Adrenal gland (tissue), 12 donors: ENCODE results near the gene C1QB. TPM values are rescaled to one million over a fixed set of nuclear protein-coding genes. Genes with fewer than 3 reads are reported as not detected.
"Not testable (repeated sequence)": the region's sequence is repeated elsewhere in the genome, so short reads cannot be mapped to it uniquely, and the experiment has no call there.

Experiments
- DNase-seq, 7 donors: peaks; one replicate each; pipeline ENCODE4 v3.0.0-alpha.2; 2019 to 2020
- H3K27ac ChIP-seq, 5 donors: fragments of 200-600 bp; sonication (generic) in 4 of 5; 1 replicate in 3 of 5; 2 replicates in 2 of 5; pipeline versions ENCODE4 v1.5.1 to v1.8.0; 2016 to 2020; ENCODE audit warnings: mild to moderate bottlenecking in 1 of 5
- H3K27me3 ChIP-seq: fragments of 200-600 bp; 2 replicates; pipeline ENCODE4 v1.8.0; 2021
- H3K36me3 ChIP-seq, 2 donors: fragments of 200-600 bp; replicated peaks in 1 of 2; 1 replicate in 1 of 2; 2 replicates in 1 of 2; pipeline versions ENCODE4 v1.5.1 to v1.8.0; 2018 to 2022
- H3K4me1 ChIP-seq, 2 donors: fragments of 200-600 bp; replicated peaks in 1 of 2; 1 replicate in 1 of 2; 2 replicates in 1 of 2; pipeline versions ENCODE4 v1.5.1 to v1.8.0; 2018 to 2021
- H3K4me3 ChIP-seq, 4 donors: fragments of 200-600 bp; sonication (generic) in 3 of 4; one replicate each; pipeline ENCODE4 v1.5.1; 2016 to 2018
- H3K9me3 ChIP-seq, 3 donors: fragments of 200-600 bp; sonication (generic) in 1 of 3; replicated peaks in 1 of 3; 1 replicate in 2 of 3; 2 replicates in 1 of 3; pipeline versions ENCODE4 v1.5.1 to v1.8.0; 2016 to 2021
- POLR2A ChIP-seq, 2 donors: fragments of 450-650 bp; IDR thresholded peaks; one replicate each; pipeline ENCODE4 v1.6.1; 2017; ENCODE audit warnings: antibody characterized with exemption in 2 of 2, mild to moderate bottlenecking in 2 of 2, moderate library complexity in 1 of 2
- WGBS, 4 donors: extraction: QIAGEN DNeasy Blood & Tissue Kit in 2 of 4; methylation state at CpG; one replicate each; pipeline versions ENCODE4 v1.1.5 to v1.1.7; 2013 to 2017; 5-methylcytosine and 5-hydroxymethylcytosine counted together
- intact Hi-C, 2 donors: fragments of 100-400 bp; cut with DNase I; formaldehyde crosslinking; loops; one replicate each; pipeline versions ENCODE4 v1.14.1 to v1.15.0; 2022 to 2023
- polyA plus RNA-seq, 3 donors: library from polyadenylated mRNA; stranded (reverse); fragments of 200-250 nt in 2 of 3; fragments of 350-450 nt in 1 of 3; fragmentation: Illumina TruSeq in 1 of 3; extraction: RNeasy Lipid Tissue Mini Kit (QIAGEN cat#74804) in 1 of 3; gene quantifications; one replicate each; pipeline ENCODE4 v1.2.3, GENCODE V29; 2013 to 2014
- total RNA-seq, 9 donors: library from RNA; depleted of rRNA in 4 of 9; stranded (reverse); fragments of >200 nt in 4 of 9; fragments of 120-200 nt in 1 of 9; fragmentation: NEBNext Ultra II Directional in 1 of 9; extraction: Animal tissue kit (Norgen Biotek cat#: 25700) in 1 of 9; gene quantifications; one replicate each; pipeline versions ENCODE4 v1.1.0 to v1.2.4, GENCODE V29; 2013 to 2023
- TF ChIP-seq, protein P1 (sequence below), 6 experiments: fragments of 450-650 bp in 4 of 6; fragments of 200-600 bp in 2 of 6; sonication (generic) in 1 of 6; IDR thresholded peaks; 1 replicate in 5 of 6; 2 replicates in 1 of 6; pipeline versions ENCODE4 v1.5.1 to v1.8.0; 2016 to 2021; ENCODE audit warnings: antibody characterized with exemption in 6 of 6, mild to moderate bottlenecking in 2 of 6, moderate library complexity in 1 of 6
- donor health status: healthy with polysubstance abuse.
- donor health status: Bipolar disorder and iron deficiency.
- donor health status: DM: yes; HTN: yes; CAD: no.
- donor health status: DM: no; HTN: no; CAD: no.
- donor health status: DM: no; HTN: no; CAD: no.
- donor health status: DM: yes; HTN: yes; CAD: no.

Gene C1QB
- total and polyA plus RNA-seq, 12 donors, result 55.5 to 1,914 (median 529) TPM

DNA sequence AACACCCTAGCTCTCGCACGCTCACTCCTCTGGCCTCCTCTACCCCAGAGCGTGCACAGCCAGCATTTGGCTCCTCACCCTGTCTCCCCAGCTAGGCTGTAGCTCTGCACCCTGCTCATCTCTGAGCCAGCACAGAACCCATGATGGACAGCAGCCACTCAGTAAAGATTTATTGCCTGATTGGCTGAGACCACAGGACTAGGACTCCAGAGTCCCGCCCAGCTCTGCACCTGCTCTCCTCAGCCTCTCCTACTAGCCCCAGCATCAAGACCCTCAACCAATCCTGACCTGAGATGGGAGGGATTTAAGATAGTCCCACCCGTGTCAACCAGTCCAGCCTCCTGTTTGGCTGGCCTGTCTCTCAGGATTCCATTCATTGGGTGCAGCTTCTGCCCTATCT lies 9.3 kb downstream of the C1QB start:
- H3K36me3 ChIP-seq, result no peaks in the 10 kb centered on the region
- no peaks in the 10 kb centered on the region for H3K27me3 ChIP-seq
- no peak overlapping the region for H3K27ac ChIP-seq
- H3K4me1 ChIP-seq, result no peaks in the 10 kb centered on the region
- no peak for TF ChIP-seq POLR2A (IDR thresholded peaks at IDR 0.05)
- H3K4me3 ChIP-seq, result no peak overlapping the region
- 67 to 79% (median 73%) methylated on average over 5 of the region's 5 CpGs for WGBS, 4 donors
- DNase-seq, result peak in 3 of 7 donors; percentile 29 to 70 (median 33)
- intact Hi-C loops, result no loop called here
- H3K9me3 ChIP-seq, result no peaks in the 10 kb centered on the region

DNA sequence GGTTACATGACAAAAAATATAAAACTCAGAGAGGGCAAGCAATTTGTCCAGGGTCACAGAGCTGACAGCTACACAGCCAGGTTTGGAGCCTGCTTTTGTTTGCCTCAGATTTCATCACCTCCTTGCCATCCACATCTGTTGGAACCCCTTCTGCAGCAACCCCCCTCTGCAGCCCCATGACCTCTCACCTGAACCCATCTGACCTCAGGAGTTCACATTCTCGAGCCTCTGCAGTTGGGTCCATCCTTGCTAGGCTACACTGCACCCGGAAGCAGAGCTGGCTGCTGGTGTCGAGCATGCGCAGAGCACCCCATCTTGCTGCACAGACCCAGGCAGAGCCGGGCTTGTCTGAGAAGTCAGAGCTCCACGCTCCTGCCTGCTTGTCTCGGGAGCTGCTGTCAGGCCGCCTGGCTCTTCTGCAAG lies 10.0 kb downstream of the C1QB start:
- no peak for DNase-seq
- intact Hi-C loops, result no loop called here
- TF ChIP-seq POLR2A (IDR thresholded peaks at IDR 0.05), result peak in 1 of 2 donors; percentile 8
- TF ChIP-seq, protein P1, sequence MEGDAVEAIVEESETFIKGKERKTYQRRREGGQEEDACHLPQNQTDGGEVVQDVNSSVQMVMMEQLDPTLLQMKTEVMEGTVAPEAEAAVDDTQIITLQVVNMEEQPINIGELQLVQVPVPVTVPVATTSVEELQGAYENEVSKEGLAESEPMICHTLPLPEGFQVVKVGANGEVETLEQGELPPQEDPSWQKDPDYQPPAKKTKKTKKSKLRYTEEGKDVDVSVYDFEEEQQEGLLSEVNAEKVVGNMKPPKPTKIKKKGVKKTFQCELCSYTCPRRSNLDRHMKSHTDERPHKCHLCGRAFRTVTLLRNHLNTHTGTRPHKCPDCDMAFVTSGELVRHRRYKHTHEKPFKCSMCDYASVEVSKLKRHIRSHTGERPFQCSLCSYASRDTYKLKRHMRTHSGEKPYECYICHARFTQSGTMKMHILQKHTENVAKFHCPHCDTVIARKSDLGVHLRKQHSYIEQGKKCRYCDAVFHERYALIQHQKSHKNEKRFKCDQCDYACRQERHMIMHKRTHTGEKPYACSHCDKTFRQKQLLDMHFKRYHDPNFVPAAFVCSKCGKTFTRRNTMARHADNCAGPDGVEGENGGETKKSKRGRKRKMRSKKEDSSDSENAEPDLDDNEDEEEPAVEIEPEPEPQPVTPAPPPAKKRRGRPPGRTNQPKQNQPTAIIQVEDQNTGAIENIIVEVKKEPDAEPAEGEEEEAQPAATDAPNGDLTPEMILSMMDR (IDR thresholded peaks at IDR 0.05), result no peak
- Histone ChIP-seq H3K4me3 (no peak overlapping the region), H3K27ac (no peak overlapping the region), H3K27me3 (no peaks in the 10 kb centered on the region), H3K4me1 (no peaks in the 10 kb centered on the region), H3K9me3 (no peaks in the 10 kb centered on the region), H3K36me3 (no peaks in the 10 kb centered on the region)
- 58 to 84% (median 79%) methylated on average over 2 to 8 of the region's 8 CpGs for WGBS, 4 donors

DNA sequence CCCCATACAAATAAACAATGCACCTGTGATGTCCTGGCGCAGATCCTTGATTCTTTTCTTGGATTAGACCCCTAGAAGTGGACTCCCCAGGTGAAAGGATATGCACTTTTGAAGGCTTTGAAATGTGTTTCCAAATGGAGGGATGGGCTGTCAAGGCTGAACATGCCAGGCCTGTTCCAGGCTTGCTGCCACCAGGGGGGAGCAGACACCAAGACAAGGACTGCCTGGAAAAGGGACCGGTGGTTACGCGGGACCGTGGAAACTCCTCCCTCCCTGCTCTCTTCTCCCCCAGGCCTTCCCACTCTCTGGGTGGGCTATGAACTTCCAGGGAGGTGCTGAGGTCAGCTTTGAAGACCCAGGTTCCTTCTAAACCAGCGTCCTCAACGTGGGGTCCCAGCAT lies 12.7 kb downstream of the C1QB start:
- H3K36me3 ChIP-seq, result no peaks in the 10 kb centered on the region
- no peak for TF ChIP-seq POLR2A (IDR thresholded peaks at IDR 0.05)
- TF ChIP-seq, protein P1 (IDR thresholded peaks at IDR 0.05), result peak in 5 of 6 experiments; percentile 23 to 46 (median 26)
- no peak overlapping the region for H3K27ac ChIP-seq
- no peak for DNase-seq
- no peaks in the 10 kb centered on the region for H3K4me1 ChIP-seq
- peaks cover 9% of the 10 kb centered on the region for H3K27me3 ChIP-seq
- no peak overlapping the region for H3K4me3 ChIP-seq
- intact Hi-C loops, result no loop called here
- 50 to 58% (median 53%) methylated on average over 6 to 7 of the region's 7 CpGs for WGBS, 4 donors
- H3K9me3 ChIP-seq, result no peaks in the 10 kb centered on the region

DNA sequence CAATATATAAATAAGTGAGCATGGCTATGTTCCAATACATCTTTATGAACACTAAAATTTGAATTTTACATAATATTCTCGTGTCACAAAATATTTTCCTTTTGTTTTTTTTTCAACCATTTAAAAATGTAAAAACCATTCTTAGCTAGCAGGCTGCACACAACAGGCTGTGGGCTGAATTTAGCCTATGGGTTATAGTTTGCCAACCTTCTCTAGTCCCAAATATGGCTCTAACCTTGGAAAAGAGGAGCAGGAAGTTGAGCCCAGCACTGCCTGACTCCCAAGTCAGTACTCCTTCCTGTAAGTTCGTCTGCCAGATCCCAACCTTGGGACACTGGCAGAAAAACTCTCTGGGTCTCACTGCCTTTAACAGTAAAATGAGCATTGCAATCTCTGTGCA lies 13.4 kb downstream of the C1QB start:
- no peak for DNase-seq
- Histone ChIP-seq H3K27ac (no peak overlapping the region), H3K4me1 (no peaks in the 10 kb centered on the region), H3K27me3 (peaks cover 11% of the 10 kb centered on the region), H3K36me3 (no peaks in the 10 kb centered on the region), H3K4me3 (no peak overlapping the region), H3K9me3 (no peaks in the 10 kb centered on the region)
- WGBS, 4 donors, result 44 to 57% (median 48%) methylated on average over 2 of the region's 2 CpGs
- TF ChIP-seq POLR2A (IDR thresholded peaks at IDR 0.05), result no peak
- TF ChIP-seq, protein P1 (IDR thresholded peaks at IDR 0.05), result no peak
- intact Hi-C loops, result no loop called here

DNA sequence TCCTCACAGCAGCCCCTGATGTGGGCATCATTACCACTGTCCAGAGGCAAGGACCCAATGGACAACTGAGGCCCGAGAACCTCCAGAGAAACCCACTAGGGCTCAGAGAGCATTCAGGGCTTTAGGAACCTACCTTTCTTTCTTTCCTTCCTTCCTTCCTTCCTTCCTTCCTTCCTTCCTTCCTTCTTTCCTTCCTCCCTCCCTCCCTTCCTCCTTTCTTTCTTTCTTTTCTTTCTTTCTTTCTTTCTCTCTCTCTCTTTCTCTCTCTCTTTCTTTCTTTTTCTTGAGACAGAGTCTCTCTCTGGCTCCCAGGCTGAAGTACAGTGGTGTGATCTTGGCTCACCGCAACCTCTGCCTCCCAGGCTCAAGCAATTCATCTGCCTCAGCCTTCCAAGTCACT lies 15.8 kb downstream of the C1QB start:
- 80 to 100% (median 91%) methylated on average over 2 of the region's 2 CpGs for WGBS, 4 donors
- H3K27me3 ChIP-seq, result peaks cover 11% of the 10 kb centered on the region
- intact Hi-C loops, H3K9me3 ChIP-seq, H3K4me1 ChIP-seq, DNase-seq, H3K36me3 ChIP-seq, H3K27ac ChIP-seq, H3K4me3 ChIP-seq: not testable (repeated sequence)
